ENCODE data around the gene SPP2.

The SPP2 gene

GRCh38 chr2:234060236-234060635, 9.7 kb downstream of the SPP2 start:
- H3K36me3 ChIP-seq (replicated peaks; ENCODE audit: insufficient read depth, low read length): no peaks in the 10 kb centered on the region
- no peak overlapping the region for H3K27ac ChIP-seq (ENCODE audit: low read length)
- DNase-seq: no peak
- TF ChIP-seq CTCF (IDR thresholded peaks at IDR 0.05; ENCODE audit: low read length) (no peak), EZH2 (optimal IDR thresholded peaks at IDR 0.05; ENCODE audit: low read depth, low read length) (no peak), EZH2phosphoT487 (IDR thresholded peaks at IDR 0.05; ENCODE audit: low read length) (no peak)
- peaks cover 3% of the 10 kb centered on the region; the same call in 1 of the 2 replicates for H3K4me1 ChIP-seq (ENCODE audit: low read length)
- H2AFZ ChIP-seq (ENCODE audit: low read length): no peak overlapping the region
- no peaks in the 10 kb centered on the region for H3K9me2 ChIP-seq (replicated peaks; ENCODE audit: insufficient read depth, low read length)
- no peaks in the 10 kb centered on the region for H3K9me3 ChIP-seq (replicated peaks; ENCODE audit: insufficient read depth, low read length)
- H3K4me2 ChIP-seq (ENCODE audit: low read depth, low read length): no peak overlapping the region
- no peak overlapping the region for H3K9ac ChIP-seq (ENCODE audit: low read length)
- H3K4me3 ChIP-seq (ENCODE audit: low read length): no peak overlapping the region
- H3F3A ChIP-seq (ENCODE audit: insufficient read depth, low read length): no peaks in the 10 kb centered on the region
- no peaks in the 10 kb centered on the region for H3K27me3 ChIP-seq (replicated peaks; ENCODE audit: insufficient read depth, low read length)
- H4K20me1 ChIP-seq (ENCODE audit: insufficient read depth, low read length): no peaks in the 10 kb centered on the region
- no peaks in the 10 kb centered on the region for H3K79me2 ChIP-seq (ENCODE audit: low read length)

DNA sequence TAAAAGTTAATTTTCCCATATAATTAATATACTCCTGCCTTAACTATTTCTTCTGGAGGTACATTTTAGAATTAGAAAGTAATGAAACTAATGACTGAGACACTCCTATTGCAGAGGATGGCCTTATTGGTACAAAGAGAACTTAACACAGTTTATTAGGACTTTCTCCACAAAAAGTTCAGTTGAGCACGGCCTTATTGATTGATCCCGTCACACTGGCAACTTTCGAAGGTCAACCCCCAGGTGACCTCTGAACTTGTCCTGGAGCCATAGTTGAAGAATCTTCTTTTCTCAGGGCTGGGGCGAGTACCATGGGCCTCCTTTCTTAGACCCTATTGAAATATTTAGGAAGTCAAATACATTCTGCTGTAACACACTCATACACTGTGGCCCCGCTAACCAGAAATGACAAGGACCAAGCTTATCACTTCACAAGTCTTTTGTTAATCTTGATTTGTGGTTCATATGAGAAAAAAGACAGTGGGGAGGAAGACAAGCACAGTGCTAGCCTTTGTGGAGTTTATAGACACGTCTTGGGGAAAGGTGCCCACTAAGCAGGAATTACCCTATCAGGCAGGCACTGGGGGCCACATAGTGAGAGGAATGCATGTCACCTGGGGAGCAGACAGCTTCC, 11.2 kb downstream of the SPP2 start:
- Histone ChIP-seq H3K27ac (ENCODE audit: low read length) (no peak overlapping the region), H3K27me3 (replicated peaks; ENCODE audit: insufficient read depth, low read length) (no peaks in the 10 kb centered on the region), H3K9me2 (replicated peaks; ENCODE audit: insufficient read depth, low read length) (no peaks in the 10 kb centered on the region), H3F3A (ENCODE audit: insufficient read depth, low read length) (no peaks in the 10 kb centered on the region), H3K9ac (ENCODE audit: low read length) (no peak overlapping the region), H4K20me1 (ENCODE audit: insufficient read depth, low read length) (no peaks in the 10 kb centered on the region), H3K9me3 (replicated peaks; ENCODE audit: insufficient read depth, low read length) (no peaks in the 10 kb centered on the region), H3K4me1 (ENCODE audit: low read length) (no peaks in the 10 kb centered on the region), H3K36me3 (replicated peaks; ENCODE audit: insufficient read depth, low read length) (no peaks in the 10 kb centered on the region), H3K79me2 (ENCODE audit: low read length) (no peaks in the 10 kb centered on the region), H3K4me3 (ENCODE audit: low read length) (no peak overlapping the region), H3K4me2 (ENCODE audit: low read depth, low read length) (no peak overlapping the region), H2AFZ (ENCODE audit: low read length) (no peak overlapping the region)
- TF ChIP-seq EZH2 (optimal IDR thresholded peaks at IDR 0.05; ENCODE audit: low read depth, low read length) (no peak), CTCF (IDR thresholded peaks at IDR 0.05; ENCODE audit: low read length) (no peak), EZH2phosphoT487 (IDR thresholded peaks at IDR 0.05; ENCODE audit: low read length) (no peak)
- no peak for DNase-seq

- Histone ChIP-seq H3K4me3 (ENCODE audit: low read length) (no peak overlapping the region), H3K36me3 (replicated peaks; ENCODE audit: insufficient read depth, low read length) (no peaks in the 10 kb centered on the region), H3K9me3 (replicated peaks; ENCODE audit: insufficient read depth, low read length) (no peaks in the 10 kb centered on the region), H3K9me2 (replicated peaks; ENCODE audit: insufficient read depth, low read length) (no peaks in the 10 kb centered on the region), H3F3A (ENCODE audit: insufficient read depth, low read length) (no peaks in the 10 kb centered on the region), H4K20me1 (ENCODE audit: insufficient read depth, low read length) (no peaks in the 10 kb centered on the region), H3K79me2 (ENCODE audit: low read length) (no peaks in the 10 kb centered on the region), H3K27ac (ENCODE audit: low read length) (no peak overlapping the region), H3K4me1 (ENCODE audit: low read length) (no peaks in the 10 kb centered on the region), H3K9ac (ENCODE audit: low read length) (no peak overlapping the region), H3K4me2 (ENCODE audit: low read depth, low read length) (no peak overlapping the region), H3K27me3 (replicated peaks; ENCODE audit: insufficient read depth, low read length) (no peaks in the 10 kb centered on the region), H2AFZ (ENCODE audit: low read length) (no peak overlapping the region)
- DNase-seq: no peak
- TF ChIP-seq CTCF (IDR thresholded peaks at IDR 0.05; ENCODE audit: low read length): no peak
- TF ChIP-seq EZH2phosphoT487 (IDR thresholded peaks at IDR 0.05; ENCODE audit: low read length): no peak
- TF ChIP-seq EZH2 (optimal IDR thresholded peaks at IDR 0.05; ENCODE audit: low read depth, low read length): no peak
Measured at GRCh38 chr2:234066587-234066986, 16.1 kb downstream of the SPP2 start.

Data from MM.1S (cell line).